SW 1271 (cell line): ENCODE measurements around the gene BTF3.

ENCODE experiments used
- DNase-seq, 2 experiments: peaks; one replicate each; lab custom pipeline; 2025; lab: John Stamatoyannopoulos, UW

BTF3 gene

DNA sequence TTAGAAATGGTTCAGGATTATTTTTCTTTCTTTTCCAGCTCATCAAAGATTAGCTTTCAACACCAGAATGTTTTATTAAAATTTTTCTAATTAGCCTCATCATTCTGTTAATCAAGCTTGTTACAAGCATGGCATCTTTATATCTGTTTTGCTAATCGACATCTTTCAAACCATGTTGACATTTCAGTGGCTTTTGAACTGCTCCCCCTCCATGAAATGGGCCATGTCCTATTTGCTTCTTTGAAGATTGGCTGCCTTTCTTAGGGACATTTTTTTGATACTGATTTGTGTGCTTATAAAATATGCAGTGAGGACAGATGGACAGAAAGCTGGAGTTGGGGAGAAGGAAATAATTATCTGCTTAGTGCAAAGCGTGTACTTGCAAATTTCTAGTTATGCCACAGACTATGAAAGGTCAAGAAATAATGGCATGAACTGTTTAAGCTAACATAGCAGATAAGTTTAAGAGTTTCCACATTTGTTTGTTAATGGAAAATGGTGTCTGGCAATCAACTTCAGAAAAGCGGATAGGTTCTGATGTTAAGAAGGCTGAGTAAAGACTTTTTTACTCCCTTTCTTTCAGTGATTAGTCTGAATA lies 27.5 kb downstream of the BTF3 start:
- DNase-seq, result no peak

DNA sequence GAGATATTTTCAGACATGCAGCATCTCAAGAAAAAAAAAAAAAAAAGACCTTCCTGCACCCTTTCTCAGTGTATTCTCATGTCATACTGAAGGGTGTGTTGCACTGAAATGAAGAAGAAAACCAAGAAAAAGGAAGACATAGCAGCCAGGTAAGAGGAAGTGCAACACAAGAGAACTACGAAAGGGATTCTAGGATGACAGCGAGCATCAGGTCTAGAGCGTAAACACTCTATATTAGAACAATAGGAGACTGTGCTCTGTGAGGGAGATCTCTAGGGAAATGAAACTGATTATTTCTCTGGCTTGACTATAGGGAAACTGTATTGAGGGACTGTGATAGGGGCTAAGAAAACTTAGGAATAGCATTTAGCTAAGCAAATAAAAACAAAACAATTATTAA lies 30.0 kb downstream of the BTF3 start:
- DNase-seq, result no peak

DNA sequence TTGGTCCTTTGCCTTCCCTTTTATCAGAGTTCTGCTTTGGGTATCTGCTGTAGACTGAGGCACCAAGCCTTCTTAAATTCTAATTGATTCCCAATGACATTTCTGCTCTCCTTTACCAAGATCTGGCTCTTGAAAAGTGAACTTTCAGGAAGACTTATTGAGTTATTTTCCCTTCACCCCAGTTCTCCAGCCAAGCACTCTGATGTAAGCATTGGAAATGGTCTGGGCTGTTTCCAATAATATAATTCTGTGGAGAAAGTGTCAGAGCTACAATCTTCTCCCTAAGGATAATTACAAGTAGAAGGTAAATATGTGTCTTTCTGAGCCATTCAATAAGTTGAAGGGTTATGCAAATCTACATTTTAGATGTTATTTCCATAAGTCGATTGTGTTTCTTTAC lies 30.8 kb downstream of the BTF3 start:
- no peak for DNase-seq

DNA sequence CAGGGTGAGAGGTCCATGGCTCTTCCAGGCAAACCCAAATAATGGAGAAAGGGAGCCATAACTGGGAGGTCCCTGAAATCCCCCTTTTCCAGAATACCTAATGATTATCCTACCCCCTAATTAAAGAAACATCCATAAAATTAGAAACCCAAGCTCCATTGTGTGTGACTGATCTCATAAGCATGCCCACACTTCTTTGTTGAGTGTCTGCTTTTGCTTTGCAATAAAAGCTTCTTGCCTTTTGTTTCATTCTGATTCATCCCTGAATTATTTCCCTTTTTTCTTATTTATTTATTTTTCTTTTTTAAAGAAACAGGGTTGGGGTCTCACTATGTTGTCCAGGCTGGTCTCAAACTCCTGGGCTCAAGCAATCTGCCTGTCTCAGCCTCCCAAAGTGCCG lies 33.1 kb downstream of the BTF3 start:
- no peak for DNase-seq

DNA sequence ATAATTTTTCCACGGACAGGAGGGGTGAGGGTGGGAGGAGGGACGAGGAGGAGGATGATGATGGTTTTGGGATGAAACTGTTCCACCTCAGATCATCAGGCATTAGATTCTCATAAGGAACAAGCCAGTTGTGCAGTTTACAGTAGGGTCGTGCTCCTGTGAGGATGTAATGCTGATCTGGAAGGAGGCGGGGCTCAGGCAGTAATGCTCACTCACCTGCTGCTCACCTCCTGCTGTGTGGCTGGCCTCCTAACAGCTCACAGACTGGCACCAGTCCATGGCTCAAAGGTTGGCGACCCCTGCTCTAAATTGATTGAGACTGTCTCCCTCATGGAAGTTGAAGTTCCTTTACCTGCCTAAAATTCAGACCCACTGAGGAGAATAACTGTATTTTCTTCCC lies 34.0 kb downstream of the BTF3 start:
- DNase-seq, result no peak

DNA sequence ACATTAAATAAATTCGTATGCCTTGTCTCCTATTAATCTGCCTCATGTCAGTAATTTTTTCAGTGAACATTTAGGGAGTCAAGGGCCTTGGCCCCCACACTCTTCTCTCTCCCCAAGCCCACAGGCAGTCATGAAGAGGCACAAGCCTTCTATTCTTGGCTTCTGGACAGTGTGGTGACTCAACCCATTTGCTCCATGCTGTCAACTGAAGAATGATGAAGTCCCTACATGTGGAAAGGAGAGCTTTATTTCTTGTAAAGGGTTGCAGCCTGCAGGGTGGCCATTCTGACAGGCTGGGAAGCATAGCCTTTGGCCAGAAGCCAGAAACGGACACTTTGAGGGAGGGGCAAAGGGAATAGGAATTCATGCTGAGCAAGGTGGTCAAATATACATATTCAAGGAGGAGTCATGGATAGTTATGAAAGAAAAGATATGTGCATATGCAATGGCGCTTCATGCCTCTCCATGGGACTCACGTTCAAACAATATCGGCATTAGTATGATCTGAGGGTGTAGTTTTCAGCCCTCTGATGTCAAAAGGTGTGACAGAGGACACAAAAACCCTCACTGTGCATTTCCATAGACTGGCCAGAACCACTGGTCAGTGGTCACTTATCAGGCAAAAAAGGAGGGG lies 35.9 kb downstream of the BTF3 start:
- no peak for DNase-seq

DNA sequence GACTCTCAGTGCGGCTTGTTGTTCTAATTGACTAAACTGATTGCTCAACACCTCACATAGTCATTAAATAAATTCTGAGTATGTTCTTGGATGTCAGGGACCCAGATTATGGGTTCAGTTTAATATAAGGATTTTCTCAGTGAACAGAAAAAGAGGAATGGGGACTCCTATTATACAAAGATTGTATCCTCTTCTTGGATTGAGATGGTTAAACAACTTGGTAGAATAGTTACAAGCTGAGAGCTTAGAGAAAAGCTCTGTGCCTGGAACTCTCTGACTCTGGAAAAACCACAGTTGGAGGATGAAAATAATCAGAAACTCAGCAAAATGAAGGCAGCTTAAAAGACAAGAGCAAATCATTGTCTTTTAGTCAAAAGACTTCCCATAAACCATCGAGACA lies 36.7 kb downstream of the BTF3 start:
- DNase-seq, result no peak

DNA sequence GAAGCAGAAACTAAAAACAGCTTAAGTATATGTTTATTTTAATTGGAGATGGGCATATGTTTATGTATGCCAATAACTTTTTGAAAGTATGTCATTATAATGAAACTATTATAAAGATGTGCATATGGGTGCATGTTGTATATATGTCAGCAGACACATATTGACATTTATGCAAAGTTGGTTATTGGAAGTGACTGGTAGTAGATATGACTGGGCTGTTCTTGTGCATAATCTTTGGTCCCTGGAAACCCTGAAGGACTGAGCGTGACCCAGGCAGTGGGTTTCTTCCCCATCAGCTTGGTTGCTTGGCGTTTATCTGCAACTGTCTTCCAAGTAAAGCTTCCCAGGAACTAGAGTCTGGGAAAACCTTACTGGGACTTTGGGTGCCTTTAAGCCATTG lies 41.5 kb downstream of the BTF3 start:
- DNase-seq, result no peak

DNA sequence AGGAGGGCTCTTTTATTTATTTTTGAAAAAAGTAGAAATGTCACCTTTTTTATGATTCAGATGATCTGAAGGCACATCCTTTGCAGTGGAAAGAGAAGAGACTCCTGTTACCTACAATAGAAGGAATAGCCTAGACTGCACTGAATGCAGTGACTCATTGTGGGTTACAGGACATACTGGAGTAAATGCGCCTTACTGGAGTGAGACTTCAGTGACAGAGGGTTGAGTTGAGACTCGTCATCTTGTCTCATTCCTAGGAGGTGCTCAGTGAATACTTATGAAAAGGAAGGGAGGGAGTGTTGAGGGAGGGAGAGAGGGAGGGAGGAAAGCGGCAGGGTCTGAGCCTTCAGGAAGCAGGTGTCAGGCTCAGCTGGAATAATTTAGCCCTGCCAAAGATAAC lies 42.0 kb downstream of the BTF3 start:
- DNase-seq, result no peak

DNA sequence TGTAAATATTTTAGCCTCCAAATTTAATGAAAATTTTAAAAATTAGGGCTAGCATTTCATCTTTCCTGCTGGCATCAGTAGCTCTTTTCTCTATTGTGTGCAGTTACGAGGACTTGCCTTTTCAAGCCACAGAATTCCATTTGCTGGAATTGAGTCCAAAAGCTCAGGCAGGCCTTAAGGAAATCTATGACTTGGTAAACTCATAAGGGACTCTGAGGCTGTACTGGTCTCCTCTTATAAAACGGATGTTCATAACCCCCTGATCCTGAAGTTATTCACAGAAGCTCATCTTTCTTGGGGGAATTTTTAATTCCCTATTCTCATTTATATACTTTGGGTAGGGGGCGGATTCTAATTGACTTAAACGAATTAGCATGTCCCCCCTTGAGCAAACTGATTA lies 43.8 kb downstream of the BTF3 start:
- DNase-seq, result no peak

DNA sequence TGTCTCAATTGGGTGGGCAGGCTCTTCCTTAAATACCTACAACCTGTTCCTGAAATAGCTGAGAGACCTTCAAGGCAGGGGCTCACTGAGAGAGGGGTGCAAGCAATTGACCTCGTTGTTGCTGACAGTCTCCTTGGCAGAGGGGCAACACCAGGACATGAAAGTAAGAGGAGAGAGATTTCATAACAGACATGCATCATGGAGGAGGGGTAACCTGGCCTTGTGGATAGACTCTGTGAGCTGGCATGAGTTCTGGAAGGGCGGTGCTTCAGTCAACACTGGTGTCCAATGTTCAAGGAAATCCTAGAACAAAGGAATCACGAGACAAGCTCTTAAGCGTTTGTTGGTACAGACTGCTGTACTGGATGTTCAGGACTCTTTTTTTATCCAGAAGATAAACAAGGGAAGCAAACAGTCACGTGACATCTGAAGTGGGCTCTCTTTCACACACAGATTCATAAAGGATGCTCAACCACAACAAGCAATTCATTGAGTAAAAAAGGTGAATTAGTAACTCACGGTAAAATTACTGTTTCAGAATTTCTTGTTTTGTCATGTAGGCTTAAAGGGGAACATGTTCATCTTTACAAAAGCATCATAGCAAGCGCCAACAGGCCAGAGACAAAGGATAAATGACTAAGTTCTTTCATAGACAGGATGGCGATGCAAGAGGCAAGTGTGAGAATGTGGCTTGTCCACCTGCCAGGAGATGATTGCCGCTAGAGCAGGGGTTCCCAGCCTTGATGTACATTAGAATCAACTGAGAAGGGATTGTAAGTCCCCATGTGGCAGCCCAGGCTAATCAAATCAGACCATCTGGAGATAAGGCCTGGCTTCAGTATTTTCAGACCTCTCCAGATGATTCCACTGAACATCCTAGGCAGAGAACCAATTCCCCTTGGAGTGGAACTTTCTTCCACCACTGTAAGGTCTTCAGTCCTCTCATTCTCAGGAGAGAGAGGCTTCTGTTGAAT lies 46.5 kb downstream of the BTF3 start:
- DNase-seq, result no peak

DNA sequence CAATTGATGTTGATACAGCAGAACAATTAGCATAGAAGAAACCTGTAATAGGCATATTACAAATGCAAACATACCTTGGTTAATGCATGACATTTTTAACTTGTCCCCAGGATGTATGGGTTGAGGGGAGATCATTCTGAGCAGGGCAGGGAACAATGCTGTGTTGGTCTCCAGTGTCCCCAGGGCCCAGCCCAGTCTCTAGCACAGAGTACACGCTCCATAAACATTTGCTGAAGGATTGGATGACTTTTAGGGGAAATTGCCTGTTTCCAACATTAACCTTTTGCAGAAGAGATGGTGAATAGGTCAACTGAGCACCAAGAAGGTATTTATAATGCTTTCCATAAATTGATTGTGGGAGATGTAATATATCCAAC lies 47.1 kb downstream of the BTF3 start:
- no peak for DNase-seq

DNA sequence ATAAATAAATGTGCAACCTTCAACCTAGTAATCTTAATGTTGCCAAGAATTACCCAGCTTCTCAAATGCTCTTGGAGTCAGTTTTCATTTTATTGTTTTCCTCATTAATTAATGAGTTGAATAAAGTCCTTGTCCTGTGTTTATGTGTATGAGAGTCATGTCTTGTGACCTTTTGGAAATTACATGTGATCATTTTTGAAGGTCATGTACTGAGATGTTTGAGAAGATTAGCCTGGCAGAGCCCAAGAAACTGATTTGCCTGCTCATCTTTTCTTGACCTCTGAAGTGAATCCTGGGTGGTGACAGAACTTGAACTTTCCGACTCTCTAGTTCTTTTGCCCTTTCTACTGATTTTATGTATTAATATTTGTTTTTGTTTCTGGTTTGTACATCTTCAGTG lies 51.8 kb downstream of the BTF3 start:
- DNase-seq, result no peak

DNA sequence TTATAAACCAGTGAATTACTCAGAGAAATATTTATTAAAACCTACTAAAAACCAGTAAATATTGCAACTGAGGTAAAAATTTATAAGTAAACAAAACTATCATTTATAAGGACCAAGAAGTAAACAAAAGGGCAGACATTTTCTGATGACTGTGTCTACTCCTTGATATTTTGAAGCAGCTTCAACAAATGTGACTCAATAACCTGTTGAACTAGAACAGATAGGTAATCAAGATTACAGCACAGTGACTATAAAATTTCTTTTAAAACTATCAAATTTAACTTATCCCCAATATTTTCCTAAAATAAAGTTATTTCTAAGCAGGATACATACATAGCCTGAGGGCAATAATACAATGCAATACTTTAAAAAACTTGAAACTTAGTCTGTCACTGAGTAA lies 54.4 kb downstream of the BTF3 start:
- DNase-seq, result no peak
